Lower leg skin (tissue), 4 donors: Measurements from ENCODE around the gene EEF1AKMT3. TPM values are rescaled to one million over a fixed set of nuclear protein-coding genes. Genes with fewer than 3 reads are reported as not detected.
A peak's percentile ranks its signal among the peaks of the same experiment; 100 is the strongest.

Experiments
- DNase-seq, 2 donors: peaks; one replicate each; pipeline ENCODE4 v3.0.0-alpha.2; 2019; ENCODE audit warnings: low spot score in 2 of 2
- H3K4me3 ChIP-seq: fragments of 200-600 bp; sonication (generic); 2 replicates; pipeline ENCODE4 v1.5.1; 2017; ENCODE audit warnings: mild to moderate bottlenecking, low read depth; ENCODE audit not compliant: poor library complexity, severe bottlenecking
- POLR2A ChIP-seq, 2 donors: fragments of 450-650 bp; IDR thresholded peaks; one replicate each; pipeline ENCODE4 v1.6.1; 2016 to 2017; ENCODE audit warnings: antibody characterized with exemption in 2 of 2, mild to moderate bottlenecking in 1 of 2, moderate library complexity in 1 of 2
- WGBS, 2 donors: methylation state at CpG; one replicate each; pipeline ENCODE4 v1.1.5; 2018; 5-methylcytosine and 5-hydroxymethylcytosine counted together
- intact Hi-C: fragments of 100-400 bp; cut with DNase I; formaldehyde crosslinking; loops from one replicate; pipeline ENCODE4 v1.15.0; 2023; ENCODE audit warnings: low total_unique reads
- total RNA-seq, 4 donors: library from RNA; depleted of rRNA; stranded (reverse); fragments of >200 nt; gene quantifications; one replicate each; pipeline ENCODE4 v1.1.0, GENCODE V29; 2016
- TF ChIP-seq, protein P1 (sequence below), 3 donors: fragments of 450-650 bp; IDR thresholded peaks; one replicate each; pipeline ENCODE4 v1.5.1; 2016; ENCODE audit warnings: antibody characterized with exemption in 3 of 3, mild to moderate bottlenecking in 3 of 3, moderate library complexity in 2 of 3

The EEF1AKMT3 gene
- total RNA-seq, 4 donors from 2014 or later = 6.3 to 13.2 (median 9.9) TPM

DNA sequence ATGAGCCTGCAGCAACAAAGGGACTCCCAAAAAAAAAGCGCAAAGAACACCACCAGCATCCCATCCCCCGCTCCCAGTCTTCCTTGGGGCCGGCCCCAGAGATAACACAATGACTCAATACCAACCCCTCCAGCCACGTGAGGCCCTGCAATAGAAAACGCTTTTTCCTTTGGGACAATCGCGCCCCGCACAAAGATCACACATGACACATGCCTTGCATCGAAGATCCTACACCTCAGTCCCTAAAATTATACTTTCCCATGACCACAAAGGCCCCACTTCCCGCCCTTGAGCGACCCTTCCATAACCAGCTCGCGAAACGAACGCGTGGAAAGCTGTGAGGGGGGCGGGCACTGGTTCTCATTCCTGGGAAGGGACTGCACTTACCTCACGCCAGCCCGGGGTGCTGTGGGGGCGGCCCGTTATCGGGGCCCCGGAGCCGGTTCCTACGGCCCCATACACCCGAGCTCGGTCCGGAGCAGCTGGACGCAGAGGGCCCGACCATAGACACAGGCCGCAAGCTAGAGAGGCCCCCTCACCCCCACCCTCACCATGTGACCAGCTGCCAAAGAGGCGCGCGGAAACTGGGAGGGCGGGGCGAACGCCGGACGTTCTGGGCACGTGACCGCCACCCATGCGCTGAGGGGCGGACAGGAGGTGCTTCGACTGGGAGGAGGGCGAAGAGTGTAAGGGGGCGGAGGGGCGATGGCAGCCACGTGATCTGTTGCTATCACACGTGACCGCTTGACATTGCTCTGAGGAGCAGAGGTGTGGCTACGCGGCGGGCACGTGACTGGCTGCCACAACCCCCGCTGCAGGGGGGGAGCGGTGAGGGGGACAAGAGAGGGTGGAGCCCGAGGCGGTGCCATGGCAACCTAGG is 20.4 kb upstream of the EEF1AKMT3 start, which contains the start of gene CDK4:
Gene CDK4, minus strand, starts transcription at position 523 of the 880 bp plus-strand sequence. CDS start 593 bp downstream, outside the sequence.
- intact Hi-C loops = no loop called here
- no peak for TF ChIP-seq POLR2A (IDR thresholded peaks at IDR 0.05)
- TF ChIP-seq, protein P1, sequence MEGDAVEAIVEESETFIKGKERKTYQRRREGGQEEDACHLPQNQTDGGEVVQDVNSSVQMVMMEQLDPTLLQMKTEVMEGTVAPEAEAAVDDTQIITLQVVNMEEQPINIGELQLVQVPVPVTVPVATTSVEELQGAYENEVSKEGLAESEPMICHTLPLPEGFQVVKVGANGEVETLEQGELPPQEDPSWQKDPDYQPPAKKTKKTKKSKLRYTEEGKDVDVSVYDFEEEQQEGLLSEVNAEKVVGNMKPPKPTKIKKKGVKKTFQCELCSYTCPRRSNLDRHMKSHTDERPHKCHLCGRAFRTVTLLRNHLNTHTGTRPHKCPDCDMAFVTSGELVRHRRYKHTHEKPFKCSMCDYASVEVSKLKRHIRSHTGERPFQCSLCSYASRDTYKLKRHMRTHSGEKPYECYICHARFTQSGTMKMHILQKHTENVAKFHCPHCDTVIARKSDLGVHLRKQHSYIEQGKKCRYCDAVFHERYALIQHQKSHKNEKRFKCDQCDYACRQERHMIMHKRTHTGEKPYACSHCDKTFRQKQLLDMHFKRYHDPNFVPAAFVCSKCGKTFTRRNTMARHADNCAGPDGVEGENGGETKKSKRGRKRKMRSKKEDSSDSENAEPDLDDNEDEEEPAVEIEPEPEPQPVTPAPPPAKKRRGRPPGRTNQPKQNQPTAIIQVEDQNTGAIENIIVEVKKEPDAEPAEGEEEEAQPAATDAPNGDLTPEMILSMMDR (IDR thresholded peaks at IDR 0.05) = peak in 1 of 3 donors; percentile 50
- WGBS, 2 donors = 1 to 2% methylated on average over 20 to 40 of the region's 58 CpGs
- H3K4me3 ChIP-seq = peak within 1 kb of the TSS; percentile 54
- peak; percentile 100 for DNase-seq

DNA sequence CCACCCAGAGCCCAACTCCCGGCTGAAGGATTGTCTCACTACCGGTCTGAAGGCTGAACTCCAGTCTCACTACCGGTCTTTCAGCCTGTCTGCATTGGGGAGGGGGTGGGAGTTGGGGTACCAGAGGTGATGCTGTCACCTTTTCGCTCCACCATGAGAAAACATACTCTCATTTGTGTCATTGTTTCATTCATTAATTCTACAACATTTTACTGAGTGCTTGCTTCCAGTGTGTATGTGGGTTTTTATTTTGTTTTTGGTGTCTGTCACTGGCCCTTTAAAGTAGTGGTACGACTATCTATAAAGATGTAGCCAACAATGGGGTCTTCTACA is 19.8 kb upstream of the EEF1AKMT3 start:
- H3K4me3 ChIP-seq = no peak overlapping the region
- no peak for DNase-seq
- intact Hi-C loops = no loop called here
- TF ChIP-seq POLR2A (IDR thresholded peaks at IDR 0.05) = no peak
- 1 to 2% methylated on average over 5 of the region's 5 CpGs for WGBS, 2 donors

DNA sequence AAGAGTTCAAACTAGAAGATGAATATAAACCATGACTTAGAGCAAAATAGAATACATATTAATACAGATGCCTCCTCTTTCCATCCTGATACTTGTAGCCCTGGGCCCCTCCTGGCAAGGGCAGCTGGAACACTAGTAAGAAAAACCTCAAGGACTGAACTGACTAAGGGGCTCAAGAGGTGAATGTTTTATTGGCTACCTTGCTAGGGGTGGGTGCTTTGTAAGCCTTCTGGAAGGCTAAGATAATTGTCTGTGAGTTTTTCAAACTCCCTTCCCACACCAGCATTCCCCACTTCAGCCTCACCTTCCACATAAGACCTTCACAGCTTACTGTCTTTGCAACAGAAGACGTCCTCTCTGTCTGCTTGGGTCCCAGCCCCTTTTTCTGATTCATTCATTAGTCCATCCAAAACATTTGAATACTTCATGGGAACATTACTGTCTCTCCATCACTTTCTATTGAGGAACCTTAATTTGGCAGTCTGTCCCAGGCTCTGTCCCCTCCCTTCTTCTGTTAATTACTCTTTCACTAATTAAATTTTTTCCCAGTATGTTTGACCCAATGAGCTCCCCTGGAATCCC is 18.6 kb upstream of the EEF1AKMT3 start:
- H3K4me3 ChIP-seq = no peak overlapping the region
- TF ChIP-seq, protein P1 (IDR thresholded peaks at IDR 0.05) = no peak
- no peak for TF ChIP-seq POLR2A (IDR thresholded peaks at IDR 0.05)
- WGBS, 2 donors = 20 to 30% methylated on average over 1 of the region's 1 CpG
- DNase-seq = no peak
- intact Hi-C loops = no loop called here

DNA sequence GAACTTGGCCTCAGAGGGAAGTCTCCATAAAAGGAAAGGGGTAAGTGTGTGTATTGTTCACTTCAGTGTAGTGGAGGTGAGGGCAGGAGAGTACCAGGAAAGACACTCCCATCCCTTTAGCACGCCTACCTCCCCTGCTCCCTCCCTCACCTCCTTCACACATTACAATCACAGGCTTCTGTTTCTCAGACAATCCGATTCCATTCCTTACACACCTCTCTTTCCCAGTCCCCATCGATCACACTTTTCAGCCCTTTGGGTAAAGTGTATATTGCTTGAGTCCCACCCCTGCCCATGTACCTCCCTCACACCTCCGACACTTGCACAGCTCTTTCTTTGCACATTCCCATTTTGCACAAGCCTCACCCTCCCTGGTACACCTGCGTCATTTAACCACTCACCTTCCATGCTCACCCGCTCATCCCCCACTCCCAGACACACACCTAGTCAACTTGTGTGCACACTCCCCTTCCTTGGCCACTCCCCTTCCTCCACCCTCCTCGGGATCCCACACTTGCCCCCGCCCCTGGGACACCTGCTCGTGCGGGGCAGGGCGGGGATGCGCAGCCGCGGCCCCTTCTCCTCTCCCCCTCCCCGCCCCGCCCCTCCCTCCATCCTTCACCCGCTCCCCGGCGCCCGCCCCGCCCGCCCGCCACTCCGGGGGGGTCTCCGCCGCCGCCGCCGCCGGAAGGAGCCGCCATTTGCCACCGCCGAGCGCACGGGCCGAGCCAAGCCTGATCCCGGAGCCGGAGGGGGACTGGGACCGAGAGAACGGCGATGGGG is 17.8 kb upstream of the EEF1AKMT3 start, which contains the start of gene MARCHF9:
Gene MARCHF9, plus strand, starts transcription at position 693 of the 783 bp plus-strand sequence. CDS start 426 bp downstream, outside the sequence.
- DNase-seq = peak; percentile 65 to 94
- intact Hi-C loops = no loop called here
- 1 to 2% methylated on average over 17 of the region's 41 CpGs for WGBS, 2 donors
- no peak for TF ChIP-seq POLR2A (IDR thresholded peaks at IDR 0.05)
- TF ChIP-seq, protein P1 (IDR thresholded peaks at IDR 0.05) = no peak
- peak within 1 kb of the TSS; percentile 45 for H3K4me3 ChIP-seq

DNA sequence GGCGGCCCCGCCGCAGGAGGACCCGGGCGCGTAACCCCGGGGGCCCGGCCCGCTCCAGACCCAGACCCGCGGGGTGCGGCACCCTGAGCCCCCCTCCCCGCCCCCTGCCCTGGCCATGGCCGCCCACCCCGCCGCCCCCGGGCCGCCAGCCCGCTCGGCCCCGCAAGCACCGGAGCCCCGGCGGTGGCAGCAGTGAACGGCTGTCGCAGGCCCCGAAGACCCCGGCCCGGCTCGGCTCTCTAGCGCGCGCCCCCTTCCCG is 17.3 kb upstream of the EEF1AKMT3 start:
- no peak for TF ChIP-seq POLR2A (IDR thresholded peaks at IDR 0.05)
- TF ChIP-seq, protein P1 (IDR thresholded peaks at IDR 0.05) = no peak
- H3K4me3 ChIP-seq = peak overlapping the region; percentile 45
- no peak for DNase-seq
- WGBS, 2 donors = no CpG with 5 or more reads among the region's 34 CpGs
- intact Hi-C loops = no loop called here
